Activated gamma-delta T cell (primary cell): ENCODE results near the gene FXYD7.
"Not testable (repeated sequence)": the region's sequence is repeated elsewhere in the genome, so short reads cannot be mapped to it uniquely, and the experiment has no call there.

Experiments used
- DNase-seq: peaks from one replicate; lab custom pipeline; 2025; lab: John Stamatoyannopoulos, UW

The FXYD7 gene

DNA sequence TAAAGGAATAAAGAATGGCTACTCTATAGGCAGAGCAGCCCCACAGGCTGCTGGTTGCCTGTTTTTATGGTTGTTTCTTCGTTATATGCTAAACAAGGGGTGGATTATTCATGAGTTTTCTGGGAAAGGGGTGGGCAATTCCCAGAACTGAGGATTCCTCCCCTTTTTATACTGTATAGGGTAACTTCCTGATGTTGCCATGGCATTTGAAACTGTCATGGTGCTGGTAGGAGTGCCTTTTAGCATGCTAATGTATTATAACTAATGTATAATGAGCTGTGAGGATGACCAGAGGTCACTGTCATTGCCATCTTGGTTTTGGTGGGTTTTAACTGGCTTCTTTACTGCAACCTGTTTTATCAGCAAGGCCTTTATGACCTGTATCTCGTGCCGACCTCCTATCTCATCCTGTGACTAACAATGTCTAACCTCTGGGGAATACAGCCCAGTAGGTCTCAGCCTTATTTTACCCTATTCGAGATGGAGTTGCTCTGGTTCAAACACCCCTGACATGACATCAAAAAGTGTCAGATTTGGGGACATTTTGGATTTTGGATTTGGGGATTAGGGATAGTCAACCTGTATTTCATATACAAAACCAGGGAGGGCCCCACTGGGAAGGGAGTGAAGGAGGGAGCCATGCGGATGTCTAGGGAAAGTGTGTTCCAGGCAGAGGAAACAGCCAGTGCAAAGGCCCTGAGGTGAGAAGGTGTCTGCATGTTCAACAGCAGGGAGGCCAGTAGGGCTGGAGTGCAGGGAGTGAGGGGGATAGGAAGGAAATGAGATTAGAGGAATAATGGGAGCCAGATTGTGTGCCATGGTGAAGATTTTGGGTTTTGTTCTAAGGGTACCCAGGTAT lies 22.4 kb downstream of the FXYD7 start:
- no peak for DNase-seq

GRCh38 chr19:35166100-35167063 lies 23.3 kb downstream of the FXYD7 start:
- no peak for DNase-seq

DNA sequence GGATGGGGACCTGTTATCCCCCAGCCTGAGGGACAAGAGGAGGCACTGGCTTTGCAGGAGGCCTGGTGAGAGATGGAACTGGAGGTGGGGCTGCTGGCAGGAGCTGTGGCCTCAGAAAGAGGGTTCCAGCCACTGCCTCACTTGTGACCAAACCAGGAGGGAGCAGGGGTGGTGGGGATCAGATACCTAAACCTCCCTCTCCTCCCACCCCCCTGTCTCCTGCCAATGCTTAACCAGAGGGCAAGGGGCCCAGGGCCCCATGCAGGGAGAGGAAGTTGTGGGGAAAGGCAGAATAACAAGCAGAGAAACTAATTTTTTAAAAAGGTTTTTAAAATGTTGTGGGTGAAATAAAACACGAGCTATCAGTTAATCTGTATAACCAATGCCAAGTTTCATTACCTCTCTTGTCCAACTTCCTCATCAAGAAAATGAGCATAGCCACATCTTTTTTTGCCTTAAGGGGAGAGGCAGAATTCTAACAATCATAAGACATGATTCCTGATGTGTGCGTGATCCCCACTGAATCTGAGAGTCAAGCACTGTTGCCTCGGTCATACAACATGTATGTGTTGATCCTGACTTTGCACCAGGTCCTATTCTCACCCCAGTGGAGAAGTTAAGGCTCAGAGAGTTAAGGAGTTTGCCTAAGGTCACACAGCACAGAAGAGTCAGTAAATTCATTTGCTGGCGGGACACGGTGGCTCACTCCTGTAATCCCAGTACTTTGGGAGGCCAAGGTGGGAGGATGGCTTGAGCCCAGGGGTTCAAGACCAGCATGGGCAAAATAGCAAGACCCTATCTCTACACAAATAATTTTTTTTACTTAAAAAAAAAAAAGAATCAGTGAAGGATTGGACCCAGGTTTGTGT lies 24.4 kb downstream of the FXYD7 start:
- no peak for DNase-seq

DNA sequence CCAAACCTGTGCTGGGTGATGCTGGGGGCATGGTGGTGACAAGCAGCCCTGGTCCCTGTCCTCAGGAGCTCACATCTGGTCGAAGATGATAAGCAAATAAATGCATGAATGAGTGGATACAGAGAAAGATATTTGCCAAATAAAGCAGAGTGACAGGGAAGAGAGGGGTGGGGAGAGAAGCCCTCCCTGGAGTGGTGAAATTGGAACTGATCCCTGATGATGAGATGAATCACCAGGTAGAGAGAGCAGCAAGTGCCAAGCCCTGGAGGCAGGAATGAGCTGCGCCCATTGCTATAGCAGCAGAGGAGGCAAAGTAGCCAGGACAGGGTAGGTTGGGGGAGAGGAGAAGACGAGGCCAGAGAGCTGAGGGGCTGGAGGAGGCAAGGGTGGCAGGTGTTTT lies 25.1 kb downstream of the FXYD7 start:
- DNase-seq, result no peak

DNA sequence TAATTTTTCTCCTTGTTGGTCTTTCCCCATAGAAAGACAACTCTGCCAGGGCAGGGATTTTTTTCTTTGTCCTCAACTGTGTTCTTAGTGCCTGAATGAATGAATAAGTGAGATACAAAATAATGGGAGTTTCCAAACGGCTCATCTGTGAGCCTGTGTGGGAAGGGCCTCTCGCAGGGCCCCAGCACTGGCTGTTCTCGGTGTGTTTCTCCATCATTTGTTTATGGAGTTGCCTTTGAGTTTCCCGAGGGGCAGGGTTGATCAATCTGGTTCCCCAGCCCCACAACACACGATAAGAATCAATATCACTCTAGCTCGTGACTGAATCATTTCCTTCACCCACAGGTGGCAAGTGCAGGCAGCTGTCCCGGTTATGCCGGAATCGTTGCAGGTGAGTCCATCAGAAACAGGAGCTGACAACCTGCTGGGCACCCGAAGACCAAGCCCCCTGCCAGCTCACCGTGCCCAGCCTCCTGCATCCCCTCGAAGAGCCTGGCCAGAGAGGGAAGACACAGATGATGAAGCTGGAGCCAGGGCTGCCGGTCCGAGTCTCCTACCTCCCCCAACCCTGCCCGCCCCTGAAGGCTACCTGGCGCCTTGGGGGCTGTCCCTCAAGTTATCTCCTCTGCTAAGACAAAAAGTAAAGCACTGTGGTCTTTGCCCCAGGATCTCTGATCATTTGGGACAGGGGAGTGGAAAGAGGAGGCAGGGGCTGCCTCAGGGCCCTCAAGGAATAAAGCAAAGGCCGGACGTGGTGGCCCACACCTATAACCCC lies 26.4 kb downstream of the FXYD7 start:
- DNase-seq, result no peak

DNA sequence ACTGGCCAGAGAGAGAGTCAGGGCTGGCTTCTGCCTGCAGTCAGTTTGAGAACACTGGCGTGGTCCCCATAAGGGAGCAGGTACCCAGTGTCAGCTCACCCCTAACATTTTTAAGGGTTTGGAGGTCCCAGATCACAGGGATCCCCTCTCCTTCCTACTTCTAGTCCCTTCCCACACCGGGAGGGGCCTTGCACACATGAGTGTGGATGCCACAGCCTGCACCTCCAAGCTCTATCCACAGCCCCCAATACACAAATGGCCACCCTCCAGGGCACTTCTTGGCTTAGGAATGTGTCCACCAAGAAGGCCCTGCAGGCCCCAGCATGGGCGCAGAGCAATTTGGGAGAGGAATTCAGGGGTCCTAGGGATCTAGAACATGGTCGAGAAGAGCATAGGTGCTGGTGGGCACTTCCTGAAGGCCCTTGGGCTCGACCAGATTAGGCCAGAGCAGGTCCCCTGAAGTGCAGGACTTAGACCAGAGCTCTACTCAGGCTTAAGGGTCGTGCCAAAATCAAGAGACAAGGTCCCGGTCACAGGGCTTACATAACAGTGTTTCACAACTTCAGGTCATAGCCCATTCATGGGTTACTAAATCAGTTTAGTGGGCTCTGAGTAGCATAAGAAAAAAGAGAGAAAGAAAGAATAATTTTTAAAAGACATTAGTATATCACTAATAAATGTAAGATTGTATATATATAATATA lies 27.5 kb downstream of the FXYD7 start:
- DNase-seq, result no peak

- no peak for DNase-seq
Observed at GRCh38 chr19:35171730-35172129, 28.7 kb downstream of the FXYD7 start.

- DNase-seq, result no peak
Observed at GRCh38 chr19:35174226-35174625, 31.2 kb downstream of the FXYD7 start.

DNA sequence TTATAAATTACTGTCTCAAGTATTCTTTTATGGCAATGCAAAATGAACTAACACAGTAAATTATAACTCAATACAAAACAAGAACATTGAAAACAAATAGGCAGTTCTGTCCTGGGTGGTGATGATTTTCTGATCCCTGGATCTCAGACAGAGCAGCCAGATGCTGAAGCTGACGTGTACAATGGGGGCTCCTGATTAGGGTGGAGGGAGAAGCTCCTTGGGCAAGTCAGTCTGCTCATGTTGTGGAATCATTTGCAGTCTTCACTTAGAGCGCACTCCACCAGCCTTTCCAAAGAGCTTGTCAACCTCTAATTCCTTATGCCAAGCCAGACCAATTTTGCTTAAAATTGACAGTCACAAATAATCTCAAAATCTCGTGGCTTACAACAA lies 33.1 kb downstream of the FXYD7 start:
- no peak for DNase-seq

DNA sequence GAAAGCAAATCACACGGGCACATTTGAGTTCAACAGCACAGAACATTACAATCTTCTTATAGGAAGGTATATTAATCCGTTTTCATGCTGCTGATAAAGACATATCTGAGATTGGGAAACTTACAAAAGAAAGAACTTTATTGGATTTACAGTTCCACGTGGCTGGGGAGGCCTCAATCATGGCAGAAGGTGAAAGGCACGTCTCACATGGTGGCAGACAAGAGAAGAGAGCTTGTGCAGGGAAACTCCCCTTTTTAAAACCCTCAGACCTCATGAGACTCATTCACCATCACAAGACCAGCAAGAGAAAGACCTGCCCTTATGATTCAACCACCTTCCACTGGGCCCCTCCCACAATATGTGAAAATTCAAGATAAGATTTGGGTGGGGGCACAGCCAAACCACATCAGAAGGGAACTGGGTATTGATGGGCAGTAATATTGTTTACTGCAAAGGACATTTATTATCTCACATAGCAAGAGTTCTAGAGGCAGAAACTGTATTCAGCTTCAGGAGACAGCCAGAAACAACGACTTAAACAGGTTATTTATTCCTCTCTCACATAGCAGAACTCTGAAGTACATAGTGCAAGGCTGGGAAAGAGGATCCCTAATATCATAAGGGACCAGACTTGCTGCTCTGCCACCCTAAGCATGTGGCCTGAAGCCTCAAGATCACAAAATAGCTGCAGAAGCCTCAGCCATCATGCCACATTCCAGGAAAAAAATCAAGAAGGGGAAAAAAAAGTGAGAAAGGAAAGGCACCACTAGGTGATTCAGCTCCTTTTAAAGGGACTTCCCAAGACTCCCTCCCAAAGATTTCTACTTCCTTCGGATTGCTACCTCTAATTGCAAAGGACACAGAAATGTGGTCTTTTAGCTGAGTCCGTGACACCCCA lies 34.6 kb downstream of the FXYD7 start:
- no peak for DNase-seq

DNA sequence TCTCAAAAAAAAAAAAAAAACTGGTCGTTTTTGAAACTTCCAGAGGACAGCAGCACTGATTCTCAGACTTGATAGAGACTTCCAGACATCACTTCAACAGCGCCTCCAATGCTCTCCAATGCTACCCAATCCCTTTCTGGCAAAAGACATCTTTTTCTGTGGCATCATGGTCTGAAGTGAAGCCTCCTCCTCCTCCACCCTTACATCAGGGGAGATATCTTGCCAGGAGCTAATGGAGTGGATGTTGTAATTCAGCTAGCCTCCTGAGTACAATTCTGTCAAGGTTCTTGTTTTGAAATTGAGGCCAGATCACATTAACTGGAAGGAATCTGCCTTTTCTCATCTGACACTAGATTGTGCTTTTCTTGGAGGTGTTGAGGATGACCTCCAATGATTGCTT lies 35.6 kb downstream of the FXYD7 start:
- no peak for DNase-seq

- DNase-seq, result no peak
Observed at GRCh38 chr19:35179830-35180229, 36.8 kb downstream of the FXYD7 start.

- no peak for DNase-seq
Observed at GRCh38 chr19:35181387-35181786, 38.3 kb downstream of the FXYD7 start.

- no peak for DNase-seq
Observed at GRCh38 chr19:35184267-35184666, 41.2 kb downstream of the FXYD7 start.

GRCh38 chr19:35184884-35185283 lies 41.8 kb downstream of the FXYD7 start:
- no peak for DNase-seq

DNA sequence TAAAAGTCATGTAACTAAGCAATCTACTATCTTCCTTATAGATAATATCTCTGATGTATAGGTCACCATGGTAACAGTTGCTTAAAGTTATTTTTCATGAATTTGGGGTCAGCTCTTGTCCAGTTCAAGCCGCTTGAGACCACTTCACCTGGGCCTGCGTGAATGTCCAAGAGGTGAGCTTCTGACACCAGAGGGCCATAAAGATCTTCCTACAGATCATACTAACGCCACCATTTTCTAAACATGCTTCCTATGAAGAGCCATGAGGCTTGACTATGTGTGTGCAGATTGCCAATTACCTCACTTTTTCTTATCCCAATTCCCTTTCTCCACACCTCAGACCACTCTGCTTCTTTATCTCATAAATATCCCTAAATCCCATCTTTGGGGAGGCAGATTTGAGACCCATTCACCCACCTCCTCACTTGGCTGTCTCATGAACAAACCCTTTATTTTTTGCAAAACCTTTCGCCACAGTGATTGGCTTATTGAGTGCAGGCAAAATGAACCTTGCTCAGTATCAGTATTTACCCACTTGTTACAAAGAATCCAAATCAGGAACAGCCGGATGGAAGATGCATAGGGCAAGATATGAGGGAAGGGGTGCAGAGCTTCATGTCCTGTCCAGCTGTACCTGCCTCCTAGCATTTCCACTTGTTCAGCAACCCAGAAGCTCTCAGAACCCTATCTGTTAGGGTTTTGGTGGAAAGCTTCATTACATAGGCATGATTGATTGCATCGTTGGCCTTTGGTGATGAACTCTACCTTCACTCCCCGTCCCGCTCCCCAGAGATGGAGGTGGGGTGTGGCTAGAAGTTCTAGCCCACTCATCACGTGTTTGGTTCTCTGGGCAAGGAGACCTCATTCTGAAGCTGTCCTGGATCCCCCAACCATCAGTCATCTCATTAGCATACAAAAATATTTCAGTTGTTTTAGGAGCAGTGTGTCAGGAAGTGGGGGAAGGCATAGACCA lies 51.2 kb downstream of the FXYD7 start:
- no peak for DNase-seq

DNA sequence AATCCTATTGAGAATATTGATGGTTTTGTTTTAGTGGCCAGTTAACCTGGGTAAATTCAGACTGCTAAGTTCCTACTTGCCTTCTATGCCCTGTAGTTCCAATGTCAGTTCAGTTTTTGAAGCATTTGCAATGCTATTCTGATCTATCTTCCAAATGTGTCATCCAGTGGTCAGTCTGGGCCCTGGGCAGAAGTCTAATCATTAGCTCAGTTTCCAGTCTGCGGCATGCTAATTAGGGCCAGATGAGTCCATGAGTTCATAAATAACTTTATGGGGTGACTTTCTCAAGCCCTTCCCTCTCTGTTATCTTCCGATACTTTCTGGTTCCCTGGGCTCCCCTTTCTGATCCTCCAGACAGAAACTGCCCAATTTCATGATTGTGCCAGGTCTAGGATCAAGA lies 52.8 kb downstream of the FXYD7 start:
- DNase-seq, result no peak

GRCh38 chr19:35196861-35197260 lies 53.8 kb downstream of the FXYD7 start:
- DNase-seq, result not testable (repeated sequence)
